Gastroesophageal sphincter (tissue), 4 donors: ENCODE results near the gene SLAMF1. TPM values are rescaled to one million over a fixed set of nuclear protein-coding genes. Genes with fewer than 3 reads are reported as not detected.
A peak's percentile ranks its signal among the peaks of the same experiment; 100 is the strongest.

Experiments
- ATAC-seq: fragments of 150-250 bp; one replicate; pipeline ENCODE4 v1.9.1; 2016; ENCODE audit warnings: mild to moderate bottlenecking, moderate library complexity
- H3K27ac ChIP-seq, 4 donors: fragments of 200-600 bp; sonication (generic) in 3 of 4; 1 replicate in 3 of 4; 2 replicates in 1 of 4; pipeline ENCODE4 v1.5.1; 2016 to 2019
- H3K27me3 ChIP-seq: fragments of 200-600 bp; sonication (generic); one replicate; pipeline ENCODE4 v1.5.1; 2019
- H3K36me3 ChIP-seq, 2 donors: fragments of 200-600 bp; sonication (generic); one replicate each; pipeline ENCODE4 v1.5.1; 2019; ENCODE audit warnings: control low read depth in 1 of 2
- H3K4me1 ChIP-seq, 3 donors: fragments of 200-600 bp; sonication (generic); 1 replicate in 2 of 3; 2 replicates in 1 of 3; pipeline ENCODE4 v1.5.1; 2016 to 2019; ENCODE audit warnings: control low read depth in 2 of 3
- H3K4me3 ChIP-seq, 2 donors: fragments of 200-600 bp; sonication (generic); one replicate each; pipeline ENCODE4 v1.5.1; 2019; ENCODE audit warnings: mild to moderate bottlenecking in 1 of 2, moderate library complexity in 1 of 2
- H3K9me3 ChIP-seq, 3 donors: fragments of 200-600 bp; sonication (generic); one replicate each; pipeline ENCODE4 v1.5.1; 2017 to 2019; ENCODE audit warnings: control low read depth in 2 of 3
- EP300 ChIP-seq: sonication (generic); formaldehyde crosslinking; IDR thresholded peaks from one replicate; pipeline ENCODE4 v1.6.1; 2017; ENCODE audit warnings: antibody characterized with exemption, mild to moderate bottlenecking
- POLR2A ChIP-seq, 2 donors: fragments of 450-650 bp; IDR thresholded peaks; one replicate each; pipeline ENCODE4 v1.6.1; 2017; ENCODE audit warnings: antibody characterized with exemption in 2 of 2, mild to moderate bottlenecking in 2 of 2, moderate library complexity in 1 of 2
- POLR2AphosphoS5 ChIP-seq: sonication (generic); formaldehyde crosslinking; IDR thresholded peaks from one replicate; pipeline ENCODE4 v1.6.1; 2017; ENCODE audit warnings: antibody characterized with exemption
- WGBS, 2 donors: methylation state at CpG; one replicate each; pipeline ENCODE4 v1.1.5; 2018; ENCODE audit warnings: low coverage in 1 of 2; 5-methylcytosine and 5-hydroxymethylcytosine counted together
- total RNA-seq, 4 donors: library from RNA; depleted of rRNA; stranded (reverse); fragments of >200 nt; gene quantifications; one replicate each; pipeline ENCODE4 v1.1.0, GENCODE V29; 2016
- TF ChIP-seq, protein P1 (sequence below), 4 experiments: fragments of 200-600 bp in 2 of 4; fragments of 450-650 bp in 2 of 4; sonication (generic) in 1 of 4; IDR thresholded peaks; one replicate each; pipeline ENCODE4 v1.5.1; 2017 to 2019; ENCODE audit warnings: antibody characterized with exemption in 4 of 4, mild to moderate bottlenecking in 2 of 4, moderate library complexity in 2 of 4

Gene SLAMF1
- total RNA-seq, 4 donors from 2014 or later = 0.12 to 2.8 (median 1.2) TPM; not detected in 1

DNA sequence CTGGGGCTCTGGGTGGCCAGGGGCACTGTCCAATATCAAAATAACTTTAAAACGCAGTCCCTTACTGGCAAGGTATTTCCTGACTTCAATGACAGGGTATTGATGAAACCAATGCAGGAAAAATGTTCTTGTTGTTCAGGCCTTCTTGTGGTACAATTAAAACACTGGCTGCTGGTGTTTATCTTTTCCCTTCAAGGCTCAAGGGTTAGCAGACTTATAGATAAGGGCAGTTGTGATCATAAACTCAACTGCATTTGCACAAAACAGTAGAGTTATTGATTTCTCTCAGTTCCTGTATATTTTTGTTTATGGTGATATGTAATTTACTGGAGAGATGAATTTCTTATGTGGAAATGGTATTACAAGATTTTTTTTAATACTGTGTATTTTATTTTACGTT is 64.9 kb downstream of the SLAMF1 start:
- Histone ChIP-seq H3K27me3 (no peaks in the 10 kb centered on the region), H3K36me3 (no peaks in the 10 kb centered on the region), H3K27ac (no peak overlapping the region), H3K4me1 (no peaks in the 10 kb centered on the region), H3K4me3 (no peak overlapping the region), H3K9me3 (peaks cover 0 to 15% (median 0%) of the 10 kb centered on the region in 3 donors)
- TF ChIP-seq, protein P1, sequence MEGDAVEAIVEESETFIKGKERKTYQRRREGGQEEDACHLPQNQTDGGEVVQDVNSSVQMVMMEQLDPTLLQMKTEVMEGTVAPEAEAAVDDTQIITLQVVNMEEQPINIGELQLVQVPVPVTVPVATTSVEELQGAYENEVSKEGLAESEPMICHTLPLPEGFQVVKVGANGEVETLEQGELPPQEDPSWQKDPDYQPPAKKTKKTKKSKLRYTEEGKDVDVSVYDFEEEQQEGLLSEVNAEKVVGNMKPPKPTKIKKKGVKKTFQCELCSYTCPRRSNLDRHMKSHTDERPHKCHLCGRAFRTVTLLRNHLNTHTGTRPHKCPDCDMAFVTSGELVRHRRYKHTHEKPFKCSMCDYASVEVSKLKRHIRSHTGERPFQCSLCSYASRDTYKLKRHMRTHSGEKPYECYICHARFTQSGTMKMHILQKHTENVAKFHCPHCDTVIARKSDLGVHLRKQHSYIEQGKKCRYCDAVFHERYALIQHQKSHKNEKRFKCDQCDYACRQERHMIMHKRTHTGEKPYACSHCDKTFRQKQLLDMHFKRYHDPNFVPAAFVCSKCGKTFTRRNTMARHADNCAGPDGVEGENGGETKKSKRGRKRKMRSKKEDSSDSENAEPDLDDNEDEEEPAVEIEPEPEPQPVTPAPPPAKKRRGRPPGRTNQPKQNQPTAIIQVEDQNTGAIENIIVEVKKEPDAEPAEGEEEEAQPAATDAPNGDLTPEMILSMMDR (IDR thresholded peaks at IDR 0.05) = no peak
- TF ChIP-seq POLR2A (IDR thresholded peaks at IDR 0.05) (no peak), POLR2AphosphoS5 (no peak), EP300 (no peak)
- WGBS, 2 donors = 69 to 82% methylated on average over 2 of the region's 2 CpGs
- no peak for ATAC-seq

DNA sequence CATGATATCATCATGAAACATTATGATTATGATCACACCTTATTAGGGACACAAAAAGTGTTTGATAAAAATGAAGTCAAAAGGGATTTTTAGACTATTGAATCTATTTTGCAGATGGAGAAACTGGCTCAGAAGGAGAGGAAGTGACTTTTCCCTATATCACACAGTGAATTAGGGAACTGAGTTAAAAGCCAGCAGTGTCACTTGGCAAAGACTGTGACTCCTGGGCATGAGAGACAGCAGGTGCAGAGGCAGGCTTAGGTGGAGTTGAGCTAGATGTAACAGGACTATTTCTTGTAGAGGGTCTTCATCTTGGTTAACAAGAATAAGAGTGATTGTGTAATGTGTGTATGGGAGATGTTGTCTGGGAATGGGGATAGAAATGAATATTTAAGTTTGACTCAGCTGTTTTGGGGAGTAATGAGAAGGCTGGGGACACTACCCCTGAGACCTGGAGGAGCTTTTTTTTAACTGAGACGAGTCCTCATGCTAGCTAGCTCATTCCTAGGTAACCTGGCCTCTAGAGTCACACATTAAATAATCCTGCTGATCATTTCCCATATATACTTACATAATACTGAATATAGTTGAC is 66.5 kb downstream of the SLAMF1 start:
- Histone ChIP-seq H3K9me3 (peaks cover 0 to 15% (median 0%) of the 10 kb centered on the region in 3 donors), H3K27me3 (no peaks in the 10 kb centered on the region), H3K4me3 (no peak overlapping the region), H3K4me1 (no peaks in the 10 kb centered on the region), H3K27ac (no peak overlapping the region), H3K36me3 (no peaks in the 10 kb centered on the region)
- WGBS, 2 donors = 33 to 67% methylated on average over 1 of the region's 1 CpG
- TF ChIP-seq, protein P1 (IDR thresholded peaks at IDR 0.05) = no peak
- TF ChIP-seq EP300 = no peak
- TF ChIP-seq POLR2A (IDR thresholded peaks at IDR 0.05) = no peak
- TF ChIP-seq POLR2AphosphoS5 = no peak
- ATAC-seq = no peak

DNA sequence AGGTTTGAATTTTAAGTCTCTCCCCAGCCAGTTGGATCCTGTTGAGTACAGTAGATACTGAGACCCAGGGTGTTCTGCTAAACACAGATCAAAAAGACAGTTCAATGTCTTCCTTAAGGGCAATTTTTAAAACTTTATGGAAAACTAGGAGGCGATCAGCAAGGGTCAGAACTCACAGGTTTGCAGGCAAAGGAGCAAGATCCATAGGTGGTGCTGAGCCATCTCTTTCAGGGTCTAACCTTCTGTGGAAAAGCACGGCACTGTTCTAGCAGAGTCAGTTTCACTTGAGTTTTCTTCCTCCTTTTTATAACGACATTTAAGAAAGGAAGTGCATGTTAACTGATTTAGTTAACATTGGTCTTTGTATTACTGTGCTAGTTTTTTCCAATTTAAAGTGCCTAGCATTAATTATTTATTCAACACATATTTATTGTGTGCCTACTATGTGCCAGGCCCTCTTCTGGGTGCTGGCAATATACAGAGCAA is 67.6 kb downstream of the SLAMF1 start, which contains the start of gene CD84:
Gene CD84, minus strand, starts transcription at position 281 of the 486 bp plus-strand sequence. Its CDS starts 59 bp downstream, at position 222.
- H3K4me3 ChIP-seq = peak within 1 kb of the TSS; percentile 19 to 24
- ATAC-seq = no peak
- peaks cover 0 to 15% (median 0%) of the 10 kb centered on the region in 3 donors for H3K9me3 ChIP-seq
- WGBS, 2 donors = 39 to 71% methylated on average over 3 of the region's 3 CpGs
- H3K36me3 ChIP-seq = no peaks in the 10 kb centered on the region
- no peaks in the 10 kb centered on the region for H3K27me3 ChIP-seq
- no peaks in the 10 kb centered on the region for H3K4me1 ChIP-seq
- H3K27ac ChIP-seq = no peak within 1 kb of the TSS
- TF ChIP-seq, protein P1 (IDR thresholded peaks at IDR 0.05) = no peak
- no peak for TF ChIP-seq POLR2AphosphoS5

DNA sequence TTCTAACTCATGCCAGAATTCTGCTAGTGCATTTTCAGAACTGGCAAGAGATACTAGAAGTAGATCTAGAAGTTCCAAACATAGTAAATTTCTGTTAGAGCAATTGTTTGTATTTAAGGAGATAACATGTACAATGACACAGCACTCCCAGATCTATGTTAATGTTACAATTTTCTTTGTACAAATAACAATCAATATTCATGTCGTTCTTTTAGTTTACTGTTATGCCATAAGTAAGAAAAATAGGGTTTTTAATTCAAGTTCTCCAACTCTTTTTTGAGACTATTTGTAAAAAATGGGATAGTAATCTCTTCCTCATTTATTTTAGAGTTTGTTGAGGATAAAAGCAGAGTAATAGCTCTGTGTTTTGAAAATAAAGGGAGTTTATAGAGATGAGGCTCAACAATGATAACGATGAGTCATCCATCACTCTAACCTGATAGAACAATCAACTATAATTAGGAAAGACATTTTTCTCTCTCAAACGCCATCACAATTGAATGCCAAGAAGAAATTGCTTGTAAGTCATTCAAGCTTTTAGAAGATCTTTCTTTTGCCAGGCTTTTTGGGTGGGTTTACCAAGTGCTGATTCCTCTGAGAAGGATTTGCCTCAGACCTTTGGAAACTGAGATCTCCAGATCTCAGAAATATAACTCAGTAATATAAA is 68.2 kb downstream of the SLAMF1 start:
- Histone ChIP-seq H3K4me1 (no peaks in the 10 kb centered on the region), H3K27ac (no peak overlapping the region), H3K9me3 (peaks cover 0 to 9% (median 0%) of the 10 kb centered on the region in 3 donors), H3K27me3 (no peaks in the 10 kb centered on the region), H3K4me3 (peak overlapping the region; percentile 19 to 24), H3K36me3 (no peaks in the 10 kb centered on the region)
- TF ChIP-seq, protein P1 (IDR thresholded peaks at IDR 0.05) = no peak
- TF ChIP-seq POLR2AphosphoS5 (no peak), EP300 (no peak), POLR2A (IDR thresholded peaks at IDR 0.05) (no peak)
- no peak for ATAC-seq
- WGBS, 2 donors = 13 to 40% methylated on average over 3 of the region's 3 CpGs

DNA sequence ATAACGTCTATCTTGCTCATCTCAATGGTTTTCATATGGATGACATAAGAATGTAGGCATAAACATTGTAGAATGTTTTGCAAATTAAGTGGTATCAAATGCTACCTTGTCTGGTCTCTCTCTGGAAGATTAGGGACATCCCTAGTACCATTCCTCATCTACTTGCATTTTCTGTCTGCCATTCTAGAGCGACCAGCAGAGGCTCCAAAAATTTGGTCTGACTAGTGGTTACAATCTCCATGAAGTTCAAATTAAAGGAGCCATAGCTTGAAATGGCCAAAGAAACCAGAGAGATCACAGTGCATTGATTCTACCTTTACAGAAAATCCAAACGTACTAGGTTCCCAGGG is 68.7 kb downstream of the SLAMF1 start:
- TF ChIP-seq, protein P1 (IDR thresholded peaks at IDR 0.05) = no peak
- TF ChIP-seq POLR2A (IDR thresholded peaks at IDR 0.05) (no peak), EP300 (no peak), POLR2AphosphoS5 (no peak)
- no peaks in the 10 kb centered on the region for H3K4me1 ChIP-seq
- peaks cover 0 to 4% (median 0%) of the 10 kb centered on the region in 3 donors for H3K9me3 ChIP-seq
- peak overlapping the region; percentile 19 to 24 for H3K4me3 ChIP-seq
- H3K27me3 ChIP-seq = no peaks in the 10 kb centered on the region
- no peaks in the 10 kb centered on the region for H3K36me3 ChIP-seq
- no peak overlapping the region for H3K27ac ChIP-seq
- no peak for ATAC-seq
- 46 to 51% methylated on average over 2 to 3 of the region's 3 CpGs for WGBS, 2 donors
